Measurements from ENCODE around the gene SLC25A3.

GRCh38 chr12:98618952-98619351, 25.5 kb downstream of the SLC25A3 start:
- TF ChIP-seq TFE3 (CRISPR knock-in tag; IDR thresholded peaks at IDR 0.05) (no peak), ZNF232 (CRISPR knock-in tag; IDR thresholded peaks at IDR 0.05) (no peak), GABPB1 (CRISPR knock-in tag; IDR thresholded peaks at IDR 0.05) (no peak), CTCF (IDR thresholded peaks at IDR 0.05 in 2 of 3, conservative IDR thresholded peaks at IDR 0.05 in 1 of 3; ENCODE audit: insufficient read depth in 2 of 3, low read depth in 1 of 3, low read length in 3 of 3) (no peak), ZNF263 (CRISPR knock-in tag; IDR thresholded peaks at IDR 0.05; ENCODE audit: borderline replicate concordance) (no peak), PATZ1 (CRISPR knock-in tag; IDR thresholded peaks at IDR 0.05; ENCODE audit: borderline replicate concordance) (no peak)

All from K562 (cell line).